ENCODE data around the gene CDC20B. TPM values are rescaled to one million over a fixed set of nuclear protein-coding genes. Genes with fewer than 3 reads are reported as not detected.

The CDC20B gene, protein sequence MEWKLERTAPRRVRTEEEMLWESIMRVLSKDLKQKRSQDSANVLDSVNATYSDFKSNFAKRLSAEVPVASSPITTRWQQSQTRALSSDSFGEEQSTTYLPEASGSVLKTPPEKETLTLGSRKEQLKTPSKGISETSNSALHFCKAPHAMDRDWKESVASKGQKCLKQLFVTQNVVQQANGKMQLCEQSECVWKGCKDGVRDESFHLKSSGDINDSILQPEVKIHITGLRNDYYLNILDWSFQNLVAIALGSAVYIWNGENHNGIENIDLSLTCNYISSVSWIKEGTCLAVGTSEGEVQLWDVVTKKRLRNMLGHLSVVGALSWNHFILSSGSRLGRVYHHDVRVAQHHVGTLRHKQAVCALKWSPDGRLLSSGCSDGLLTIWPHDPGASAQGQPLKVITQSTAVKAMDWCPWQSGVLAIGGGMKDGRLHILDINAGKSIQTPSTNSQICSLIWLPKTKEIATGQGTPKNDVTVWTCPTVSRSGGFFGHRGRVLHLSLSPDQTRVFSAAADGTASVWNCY
- not detected for polyA plus RNA-seq

DNA sequence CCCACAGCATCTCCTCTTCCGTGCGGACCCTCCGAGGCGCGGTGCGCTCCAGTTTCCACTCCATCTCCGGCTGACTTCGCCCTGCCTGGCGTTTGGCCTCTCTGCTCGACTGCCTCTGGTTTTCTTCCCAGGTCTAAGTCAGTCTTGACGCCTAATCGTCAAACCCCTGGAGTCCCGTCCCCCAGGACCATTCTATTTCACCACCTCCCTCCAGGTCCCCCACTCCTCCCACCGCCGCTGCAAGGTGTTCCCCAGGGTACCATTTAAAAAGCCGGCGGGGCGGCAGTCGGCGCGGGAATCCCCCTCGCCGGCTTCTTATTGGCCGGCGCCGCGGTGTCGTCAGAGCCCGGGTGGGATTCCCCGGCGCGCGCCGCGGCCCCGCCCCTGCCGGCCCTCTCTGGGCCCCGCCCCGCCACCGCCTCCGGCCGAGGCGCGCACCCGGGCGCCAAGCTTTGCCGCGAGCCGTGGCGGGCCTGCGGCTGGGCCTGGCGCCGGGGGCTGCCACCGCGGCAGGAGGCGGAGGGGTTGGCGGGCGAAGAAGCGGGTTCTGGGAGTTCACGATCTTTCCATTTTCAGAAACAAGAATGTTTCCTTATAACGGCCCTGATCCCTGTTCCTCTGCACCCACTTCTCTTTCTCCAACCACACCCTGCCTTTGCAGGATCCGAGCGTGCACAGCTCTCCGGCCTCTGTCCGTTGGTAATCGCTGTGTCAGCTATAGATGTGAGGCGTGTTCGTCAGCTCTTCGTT lies at the start of gene CDC20B:
Gene CDC20B (minus strand): TSS at position 241 of the 750 bp plus-strand sequence. CDS start 177 bp downstream, at position 64.
- H3K9me3 Mint-ChIP-seq = peaks cover 0 to 8% (median 4%) of the 10 kb centered on the region in 3 donors
- H3K4me1 Mint-ChIP-seq = peaks cover 21 to 38% (median 22%) of the 10 kb centered on the region in 3 donors
- no peaks in the 10 kb centered on the region for H3K36me3 Mint-ChIP-seq
- H3K4me3 Mint-ChIP-seq = peak within 1 kb of the TSS; percentile 74 to 96 (median 88)
- H3K27me3 Mint-ChIP-seq = peaks cover 53% of the 10 kb centered on the region
- peak within 1 kb of the TSS; percentile 62 to 92 (median 79) for H3K27ac Mint-ChIP-seq

DNA sequence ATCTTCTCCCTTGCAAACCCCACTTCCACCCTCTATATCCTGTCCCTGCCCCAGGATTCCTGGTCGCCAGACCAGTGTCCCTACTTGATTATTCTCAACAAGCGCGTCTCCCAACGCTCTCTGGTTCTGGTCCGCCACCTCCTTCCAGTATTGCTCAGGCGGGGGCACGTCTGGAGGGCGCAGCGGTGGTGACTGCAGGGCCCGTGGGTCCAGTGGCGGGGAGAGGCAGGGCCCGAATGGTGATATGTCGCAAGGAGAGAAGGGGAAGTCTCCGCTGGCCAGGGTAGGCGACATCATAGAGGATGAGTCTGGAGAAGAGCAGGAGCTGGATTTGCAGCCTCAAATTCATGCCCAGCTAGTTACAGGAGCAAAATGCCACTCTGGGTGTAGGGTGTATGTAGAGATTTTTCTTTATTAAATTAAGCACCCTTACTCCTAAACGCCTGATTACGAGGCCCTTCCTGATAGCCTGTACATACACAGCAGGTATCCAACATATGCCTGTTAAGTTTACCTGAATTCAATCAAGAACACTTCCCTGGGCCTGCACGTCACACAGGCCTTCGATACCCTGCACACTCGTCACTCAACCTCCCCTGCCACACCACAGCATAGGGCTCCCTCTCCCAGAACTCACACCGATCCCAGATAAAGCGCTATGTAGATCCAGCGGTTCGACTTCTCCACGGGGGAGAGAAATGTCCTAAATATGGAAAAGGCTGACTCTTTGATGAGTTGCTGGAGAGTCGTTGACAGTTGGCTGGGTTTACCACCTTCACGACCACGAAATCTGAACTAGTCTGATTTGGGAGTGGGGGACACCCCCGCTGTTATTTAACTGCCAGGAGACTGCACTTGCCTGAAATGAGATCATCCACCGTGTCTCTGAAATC lies 49.4 kb upstream of the CDC20B start:
- Mint-ChIP-seq H3K27me3 (peaks cover 64% of the 10 kb centered on the region), H3K9me3 (peaks cover 0 to 2% (median 0%) of the 10 kb centered on the region in 3 donors), H3K4me1 (peaks cover 19 to 20% (median 19%) of the 10 kb centered on the region in 3 donors), H3K36me3 (no peaks in the 10 kb centered on the region), H3K27ac (peak overlapping the region in 1 of 3 donors; percentile 72), H3K4me3 (peak overlapping the region in 3 of 4 donors; percentile 64 to 74 (median 72))

DNA sequence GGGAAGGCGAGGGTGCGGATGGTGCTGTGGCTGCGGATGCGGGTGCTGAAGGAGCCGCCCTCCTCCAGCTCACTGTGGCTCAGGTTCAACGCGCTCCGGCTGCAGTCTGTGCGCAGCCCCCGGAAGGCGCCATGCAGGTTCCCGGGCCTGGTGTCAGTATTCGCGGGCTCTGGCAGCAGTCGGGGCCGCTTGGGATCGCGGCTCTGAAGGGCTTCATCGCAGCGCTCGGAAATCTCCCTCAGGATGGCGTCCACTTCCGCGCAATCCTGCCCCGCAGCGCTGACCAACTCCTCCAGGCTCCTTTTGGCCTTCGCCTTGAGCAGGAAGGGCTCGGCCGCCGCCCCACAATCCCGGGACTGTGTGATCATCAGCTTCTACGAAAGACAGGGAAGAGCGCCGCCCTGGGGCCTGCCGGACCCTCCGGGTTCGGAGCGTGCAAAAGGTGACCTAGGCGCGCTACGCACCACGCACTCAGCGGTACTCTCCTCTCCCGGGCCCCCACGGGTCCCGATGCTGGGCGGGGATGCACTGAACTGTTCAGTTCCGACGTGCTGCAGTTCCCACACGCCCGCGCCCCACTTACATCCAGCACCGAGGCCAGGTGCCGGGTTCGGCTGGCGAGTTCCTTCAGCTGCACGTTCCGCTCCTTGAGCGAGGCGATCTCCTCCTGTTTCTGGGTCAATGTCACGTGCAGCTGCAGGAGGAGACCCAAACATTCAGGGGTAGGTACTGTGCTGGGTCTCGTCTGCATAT lies 47.6 kb upstream of the CDC20B start:
- peaks cover 0 to 2% (median 0%) of the 10 kb centered on the region in 3 donors for H3K9me3 Mint-ChIP-seq
- H3K4me3 Mint-ChIP-seq = peak overlapping the region; percentile 48 to 82 (median 65)
- H3K4me1 Mint-ChIP-seq = peaks cover 16 to 20% (median 19%) of the 10 kb centered on the region in 3 donors
- H3K36me3 Mint-ChIP-seq = no peaks in the 10 kb centered on the region
- H3K27ac Mint-ChIP-seq = peak overlapping the region in 1 of 3 donors; percentile 10
- peaks cover 56% of the 10 kb centered on the region for H3K27me3 Mint-ChIP-seq

DNA sequence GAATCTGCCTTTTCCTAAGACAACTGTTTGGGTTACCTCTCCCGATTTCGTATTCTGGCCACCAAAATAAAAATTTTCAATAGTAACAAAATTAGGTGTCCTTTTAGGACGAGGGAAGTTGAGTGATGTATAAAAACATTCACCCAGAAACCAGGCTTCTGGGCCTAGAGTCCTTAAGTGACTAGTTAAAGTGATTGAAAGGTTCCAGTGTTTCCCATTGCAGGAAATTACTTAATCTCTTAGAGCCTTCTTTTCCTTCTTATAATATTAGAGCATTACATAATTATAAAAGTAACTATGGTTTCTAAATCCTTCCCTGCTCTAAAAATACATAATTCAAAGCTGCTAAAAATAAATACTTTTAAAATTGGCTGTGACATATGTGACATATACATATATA lies 46.8 kb upstream of the CDC20B start:
- Mint-ChIP-seq H3K36me3 (no peaks in the 10 kb centered on the region), H3K4me3 (peak overlapping the region in 1 of 4 donors; percentile 64), H3K27ac (no peak overlapping the region), H3K4me1 (peaks cover 16 to 20% (median 19%) of the 10 kb centered on the region in 3 donors), H3K9me3 (peaks cover 0 to 2% (median 0%) of the 10 kb centered on the region in 3 donors), H3K27me3 (peaks cover 52% of the 10 kb centered on the region)

DNA sequence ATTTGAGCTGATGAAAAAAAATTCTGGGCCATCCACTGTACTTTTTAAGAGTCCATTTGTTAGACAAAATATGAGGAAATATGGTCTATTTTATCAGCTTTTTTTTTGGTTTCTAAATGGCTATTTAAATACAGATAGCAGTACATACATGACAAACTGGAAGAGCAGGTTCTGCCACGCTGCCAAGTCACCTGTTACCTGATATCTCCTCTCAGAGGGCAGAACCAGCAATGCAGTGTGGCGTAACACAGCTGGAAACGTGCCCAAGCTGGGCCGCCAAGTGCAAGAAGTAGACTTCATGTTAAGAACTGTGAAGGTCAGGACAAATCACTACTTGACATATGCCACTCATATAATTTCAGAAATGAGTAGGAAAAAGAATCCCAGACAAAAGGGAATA lies 46.0 kb upstream of the CDC20B start:
- no peak overlapping the region for H3K4me3 Mint-ChIP-seq
- no peak overlapping the region for H3K27ac Mint-ChIP-seq
- H3K9me3 Mint-ChIP-seq = peaks cover 0 to 2% (median 0%) of the 10 kb centered on the region in 3 donors
- H3K4me1 Mint-ChIP-seq = peaks cover 14 to 20% (median 16%) of the 10 kb centered on the region in 3 donors
- peaks cover 44% of the 10 kb centered on the region for H3K27me3 Mint-ChIP-seq
- no peaks in the 10 kb centered on the region for H3K36me3 Mint-ChIP-seq

DNA sequence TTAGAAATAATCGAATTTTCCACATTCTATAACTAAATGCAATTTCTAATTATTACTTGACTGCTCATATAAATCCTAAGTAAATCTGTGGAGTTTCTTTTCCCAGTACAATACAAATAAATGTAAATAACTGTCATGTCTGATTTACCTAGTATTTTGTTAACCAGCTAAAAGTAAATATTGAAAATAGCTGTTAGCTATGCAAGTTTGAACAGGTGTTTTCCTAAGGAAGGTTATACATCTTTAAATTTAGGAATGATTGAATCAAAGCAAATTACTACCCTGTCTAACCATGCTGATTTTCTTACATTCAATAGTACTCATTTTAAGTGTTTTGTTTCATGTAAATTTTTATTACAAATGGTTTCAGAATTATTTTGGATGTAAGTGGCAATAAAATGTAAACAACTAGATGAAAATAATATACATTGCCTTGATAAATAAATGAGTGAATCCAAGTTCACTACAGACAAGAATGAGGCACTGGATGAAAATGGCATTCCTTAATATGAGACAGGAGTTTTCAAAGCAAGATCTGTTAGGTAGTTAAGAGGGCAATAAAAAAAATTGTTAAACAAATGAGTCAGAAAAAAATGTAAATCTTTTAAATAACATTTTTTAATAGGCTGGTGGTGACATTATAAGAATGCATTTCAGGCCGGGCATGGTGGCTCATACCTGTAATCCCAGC lies 38.4 kb upstream of the CDC20B start:
- Mint-ChIP-seq H3K27ac (no peak overlapping the region), H3K4me3 (no peak overlapping the region), H3K9me3 (no peaks in the 10 kb centered on the region), H3K36me3 (no peaks in the 10 kb centered on the region), H3K27me3 (peaks cover 8% of the 10 kb centered on the region), H3K4me1 (peaks cover 0 to 1% (median 0%) of the 10 kb centered on the region in 3 donors)

DNA sequence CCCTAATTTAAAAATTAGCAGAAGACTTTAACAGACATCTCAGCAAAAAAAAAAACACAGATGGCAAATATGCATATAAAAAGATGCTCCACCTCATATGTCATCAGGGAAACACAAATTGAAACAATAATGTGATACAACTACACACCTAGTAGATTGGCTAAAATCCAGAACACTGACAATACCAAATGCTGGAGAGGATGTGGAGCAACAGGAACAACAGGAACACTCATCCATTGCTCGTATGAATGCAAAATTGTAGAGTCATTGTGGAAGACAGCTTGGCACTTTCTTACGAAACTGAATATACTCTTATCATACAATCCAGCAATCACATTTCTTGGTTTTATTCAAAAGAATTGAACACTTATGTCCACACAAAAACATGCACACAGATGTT lies 32.0 kb upstream of the CDC20B start:
- Mint-ChIP-seq H3K27me3 (peaks cover 14% of the 10 kb centered on the region), H3K4me1 (peaks cover 0 to 7% (median 0%) of the 10 kb centered on the region in 3 donors), H3K27ac (no peak overlapping the region), H3K4me3 (no peak overlapping the region), H3K9me3 (peaks cover 0 to 2% (median 0%) of the 10 kb centered on the region in 3 donors), H3K36me3 (no peaks in the 10 kb centered on the region)

DNA sequence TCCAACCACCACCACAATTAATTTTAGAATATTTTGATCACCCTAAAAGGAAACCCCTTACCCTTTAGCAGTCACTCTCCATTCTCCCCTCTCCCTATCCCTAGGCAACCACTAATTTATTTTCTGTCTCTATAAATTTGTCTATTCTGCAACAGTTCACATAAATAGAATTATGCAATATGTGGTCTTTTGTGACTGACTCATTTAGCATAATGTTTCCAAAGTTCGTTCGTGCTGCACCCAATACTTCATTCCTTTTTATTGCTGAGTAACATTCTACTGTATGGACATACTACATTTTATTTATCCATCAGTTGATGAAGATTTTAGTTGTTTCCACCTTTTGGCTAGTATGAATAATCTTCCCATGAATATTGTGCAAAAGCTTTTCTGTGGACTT lies 18.2 kb upstream of the CDC20B start:
- Mint-ChIP-seq H3K4me3 (no peak overlapping the region), H3K4me1 (no peaks in the 10 kb centered on the region), H3K27me3 (peaks cover 31% of the 10 kb centered on the region)

DNA sequence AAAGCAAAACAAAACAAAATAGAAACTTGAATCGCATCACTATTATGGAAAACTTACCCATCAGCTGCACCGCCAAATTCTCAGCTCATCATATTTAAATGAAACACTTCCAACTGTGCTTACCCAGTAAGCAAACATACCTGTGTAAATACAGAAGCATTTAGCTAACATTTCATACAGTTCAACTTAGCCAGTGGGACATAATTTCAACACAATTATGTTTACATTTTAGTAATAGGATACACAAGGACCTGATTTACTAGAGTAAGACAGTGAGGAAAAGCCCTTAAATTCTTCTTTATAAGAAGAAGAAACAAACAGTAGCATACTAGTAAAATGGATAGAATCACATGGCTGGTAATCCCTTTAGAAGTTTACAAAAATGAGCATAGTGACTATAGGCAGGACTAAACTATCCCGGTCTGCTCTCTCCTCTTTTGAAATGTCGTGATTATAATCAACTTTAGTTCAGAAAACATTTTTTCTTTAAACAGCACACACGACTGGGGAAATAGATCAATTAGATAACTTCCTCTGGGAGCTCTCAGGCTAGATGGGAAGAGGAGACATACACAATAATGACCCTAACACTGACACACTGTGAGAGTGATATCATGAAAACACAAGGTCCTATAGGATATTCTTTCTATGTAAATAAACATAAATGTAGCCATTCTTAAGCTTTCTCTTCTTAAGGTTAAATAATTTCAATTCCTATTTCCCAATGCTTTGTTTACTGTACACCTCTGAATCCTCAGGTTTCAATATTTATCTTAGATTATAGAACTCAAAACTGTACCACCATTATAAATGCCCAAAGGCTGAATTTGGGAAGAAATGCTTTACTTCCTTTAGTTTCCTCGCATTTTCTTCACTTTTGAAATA lies 15.9 kb upstream of the CDC20B start:
- H3K27me3 Mint-ChIP-seq = peaks cover 39% of the 10 kb centered on the region
- H3K36me3 Mint-ChIP-seq = no peaks in the 10 kb centered on the region
- H3K27ac Mint-ChIP-seq = no peak overlapping the region
- no peaks in the 10 kb centered on the region for H3K4me1 Mint-ChIP-seq
- H3K4me3 Mint-ChIP-seq = no peak overlapping the region
- H3K9me3 Mint-ChIP-seq = peaks cover 0 to 1% (median 0%) of the 10 kb centered on the region in 3 donors

More for the DNA sequence above, 18.2 kb upstream of the CDC20B start:
- H3K9me3 Mint-ChIP-seq = no peaks in the 10 kb centered on the region
- no peak overlapping the region for H3K27ac Mint-ChIP-seq
- H3K36me3 Mint-ChIP-seq = no peaks in the 10 kb centered on the region

DNA sequence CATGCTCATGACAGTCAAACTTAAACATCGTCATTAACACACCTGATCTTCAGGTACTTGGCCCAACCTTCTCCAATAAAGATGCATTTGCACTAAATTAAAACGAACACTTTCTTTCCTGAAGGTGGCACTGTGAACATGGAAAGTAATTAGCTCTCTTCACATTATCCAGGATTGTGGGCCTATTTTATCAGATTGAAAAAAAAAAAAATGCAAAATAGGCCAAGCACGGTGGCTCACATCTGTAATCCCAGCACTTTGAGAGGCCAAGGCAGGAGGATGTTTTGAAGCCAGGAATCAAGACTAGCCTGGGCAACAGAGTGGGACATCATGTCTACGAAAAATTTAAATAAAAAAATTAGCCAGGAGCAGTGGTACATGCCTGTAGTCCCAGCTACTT lies 14.4 kb upstream of the CDC20B start:
- no peaks in the 10 kb centered on the region for H3K36me3 Mint-ChIP-seq
- H3K27me3 Mint-ChIP-seq = peaks cover 30% of the 10 kb centered on the region
- no peaks in the 10 kb centered on the region for H3K4me1 Mint-ChIP-seq
- no peak overlapping the region for H3K27ac Mint-ChIP-seq
- H3K4me3 Mint-ChIP-seq = no peak overlapping the region
- peaks cover 1 to 4% (median 3%) of the 10 kb centered on the region in 3 donors for H3K9me3 Mint-ChIP-seq

DNA sequence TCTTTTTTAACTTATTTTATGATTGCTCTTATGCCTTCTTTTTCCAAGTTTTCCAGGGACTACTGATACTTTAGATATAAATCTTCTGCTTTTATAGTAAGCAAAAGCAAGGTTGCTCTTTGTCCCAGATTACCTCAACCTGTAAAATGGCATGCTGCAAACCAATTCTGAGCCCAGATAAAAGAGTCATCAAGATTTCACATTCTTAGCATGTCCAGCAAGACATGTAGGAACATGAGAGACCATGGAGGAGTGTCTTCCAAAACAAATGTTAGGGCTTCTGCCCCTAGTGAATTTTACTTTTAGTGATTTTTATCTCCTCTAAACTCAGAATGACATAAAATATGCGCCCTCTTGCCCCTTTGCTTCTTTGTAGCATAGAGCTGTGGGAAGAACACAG lies 7.0 kb upstream of the CDC20B start:
- Mint-ChIP-seq H3K4me1 (peaks cover 9 to 20% (median 10%) of the 10 kb centered on the region in 3 donors), H3K36me3 (no peaks in the 10 kb centered on the region), H3K27ac (no peak overlapping the region), H3K4me3 (no peak overlapping the region), H3K27me3 (peaks cover 49% of the 10 kb centered on the region), H3K9me3 (peaks cover 4 to 9% (median 9%) of the 10 kb centered on the region in 3 donors)

DNA sequence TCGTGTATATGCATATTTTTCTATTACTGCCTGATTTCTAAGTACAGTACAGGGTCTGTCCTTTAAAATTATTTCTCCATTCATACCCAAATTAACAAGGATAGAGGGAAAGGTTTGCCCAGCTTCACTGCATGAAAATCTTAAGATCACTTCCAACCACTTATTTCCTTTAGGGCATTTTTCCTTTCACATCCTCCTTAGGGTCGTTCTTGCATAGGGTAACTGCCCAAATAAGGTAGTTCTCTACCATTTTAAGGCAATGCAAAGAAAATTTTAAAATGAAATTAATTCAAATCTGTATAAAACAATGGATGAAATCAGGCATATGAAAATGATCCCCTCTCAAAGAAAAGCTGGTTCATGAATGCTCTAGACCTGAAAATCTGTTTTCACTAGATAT lies 4.1 kb upstream of the CDC20B start:
- Mint-ChIP-seq H3K4me1 (peaks cover 21 to 34% (median 22%) of the 10 kb centered on the region in 3 donors), H3K36me3 (no peaks in the 10 kb centered on the region), H3K4me3 (peak overlapping the region in 2 of 4 donors; percentile 37 to 44), H3K27me3 (peaks cover 61% of the 10 kb centered on the region), H3K27ac (no peak overlapping the region), H3K9me3 (peaks cover 0 to 11% (median 6%) of the 10 kb centered on the region in 3 donors)
